Keratinocyte (primary cell): ENCODE data around the gene ZBP1. TPM values are rescaled to one million over a fixed set of nuclear protein-coding genes. Genes with fewer than 3 reads are reported as not detected.

Experiments
- DNase-seq: peaks from one replicate; pipeline ENCODE4 v3.0.0-alpha.2; 2011; ENCODE audit warnings: low read depth, missing footprints, low spot score
- FAIRE-seq: peaks from 2 replicates; lab custom pipeline; 2011; peaks lifted over from hg19 to GRCh38; lab: Jason Lieb, UNC
- H2AFZ ChIP-seq: 2 replicates; pipeline ENCODE4 v1.6.0; 2012; ENCODE audit warnings: low read length, control low read depth, inconsistent platforms; ENCODE audit not compliant: control insufficient read depth
- H3K27ac ChIP-seq: 2 replicates; pipeline ENCODE4 v1.5.1; 2011; ENCODE audit warnings: low read length; ENCODE audit not compliant: control insufficient read depth, insufficient read depth
- H3K27me3 ChIP-seq: 3 replicates; pipeline ENCODE4 v1.6.0; 2011; ENCODE audit warnings: low read length; ENCODE audit not compliant: control insufficient read depth, insufficient read depth; ENCODE audit errors: extremely low read depth
- H3K36me3 ChIP-seq, 2 experiments: 2 replicates in 1 of 2; 3 replicates in 1 of 2; pipeline ENCODE4 v1.5.1; 2011; ENCODE audit warnings: low read length in 2 of 2, mild to moderate bottlenecking in 1 of 2; ENCODE audit not compliant: control insufficient read depth in 2 of 2, insufficient read depth in 2 of 2; ENCODE audit errors: extremely low read depth in 1 of 2
- H3K4me1 ChIP-seq: 3 replicates; pipeline ENCODE4 v1.5.1; 2011; ENCODE audit warnings: low read length; ENCODE audit not compliant: control insufficient read depth, insufficient read depth; ENCODE audit errors: extremely low read depth
- H3K4me2 ChIP-seq: 3 replicates; pipeline ENCODE4 v1.6.0; 2011; ENCODE audit warnings: low read depth, low read length; ENCODE audit not compliant: control insufficient read depth, insufficient read depth; ENCODE audit errors: extremely low read depth
- H3K4me3 ChIP-seq, 3 experiments: fragments of 200-600 bp in 1 of 3; sonication (generic) in 1 of 3; 2 replicates in 2 of 3; 3 replicates in 1 of 3; pipeline ENCODE4 v1.5.1; 2011 to 2016; ENCODE audit warnings: low read length in 3 of 3, mild to moderate bottlenecking in 3 of 3, control low read depth in 2 of 3, inconsistent platforms in 1 of 3, low read depth in 1 of 3, mixed read lengths in 1 of 3, mixed run types in 1 of 3, moderate library complexity in 1 of 3; ENCODE audit not compliant: control insufficient read depth in 2 of 3, insufficient read depth in 2 of 3; ENCODE audit errors: extremely low read depth in 1 of 3
- H3K79me2 ChIP-seq: 2 replicates; pipeline ENCODE4 v1.6.0; 2012; ENCODE audit warnings: low read length; ENCODE audit not compliant: control insufficient read depth, insufficient read depth
- H3K9ac ChIP-seq: 3 replicates; pipeline ENCODE4 v1.6.0; 2011; ENCODE audit warnings: low read length; ENCODE audit not compliant: control insufficient read depth, insufficient read depth; ENCODE audit errors: extremely low read depth
- H3K9me1 ChIP-seq: 3 replicates; pipeline ENCODE4 v1.6.0; 2011; ENCODE audit warnings: low read length; ENCODE audit not compliant: control insufficient read depth, insufficient read depth; ENCODE audit errors: extremely low read depth
- H3K9me3 ChIP-seq: 2 replicates; pipeline ENCODE4 v1.5.1; 2012; ENCODE audit warnings: low read depth, low read length; ENCODE audit not compliant: control insufficient read depth
- H4K20me1 ChIP-seq: 3 replicates; pipeline ENCODE4 v1.6.0; 2011; ENCODE audit warnings: low read length; ENCODE audit not compliant: control insufficient read depth, insufficient read depth; ENCODE audit errors: extremely low read depth
- EZH2 ChIP-seq: IDR thresholded peaks from one replicate; pipeline ENCODE4 v1.6.1; 2012; ENCODE audit warnings: inconsistent platforms, mild to moderate bottlenecking, low read length, moderate library complexity
- dilution Hi-C: fragments of 300-500 bp; cut with MboI; formaldehyde crosslinking; loops from one replicate; pipeline ENCODE4 v1.7.0; 2020; ENCODE audit warnings: low sequenced_read_pairs; ENCODE audit not compliant: extremely low pct_ligation_motif_present
- polyA plus RNA-seq, 5 experiments: library from polyadenylated mRNA; depleted of rRNA in 3 of 5; stranded (reverse) in 3 of 5; stranded (forward) in 1 of 5; unstranded in 1 of 5; fragments of >200 nt; gene quantifications; 1 replicate in 1 of 5; 2 replicates in 3 of 5; 3 replicates in 1 of 5; pipeline versions ENCODE4 v1.2.1 to v1.2.3, GENCODE V29; 2011 to 2012; ENCODE audit warnings: missing spikeins in 2 of 5, low read depth in 1 of 5, low replicate concordance in 1 of 5
- TF ChIP-seq, protein P1 (sequence below), 3 experiments: IDR thresholded peaks in 1 of 3; conservative IDR thresholded peaks in 1 of 3; optimal IDR thresholded peaks in 1 of 3; 2 replicates in 2 of 3; 3 replicates in 1 of 3; pipeline versions ENCODE3 to v1.5.1; 2011; ENCODE audit warnings: low read length in 3 of 3, mild to moderate bottlenecking in 3 of 3, moderate library complexity in 2 of 3, control low read depth in 1 of 3, inconsistent platforms in 1 of 3; ENCODE audit not compliant: insufficient read depth in 2 of 3; ENCODE audit errors: extremely low read depth in 1 of 3

ZBP1 gene
- polyA plus RNA-seq, 1 donor (not counting 4 experiments of a cell fraction or from before 2014, with no cell fraction given), result 0.08 TPM

GRCh38 chr20:57576002-57576401, 44.2 kb downstream of the ZBP1 start:
- DNase-seq (no peak), FAIRE-seq (no peak)
- Histone ChIP-seq H3K9me3 (no peaks in the 10 kb centered on the region), H2AFZ (no peak overlapping the region), H3K9me1 (no peaks in the 10 kb centered on the region), H3K36me3 (no peaks in the 10 kb centered on the region), H3K4me1 (no peaks in the 10 kb centered on the region), H3K27me3 (peaks cover 63% of the 10 kb centered on the region), H3K4me3 (no peak overlapping the region), H3K9ac (no peak overlapping the region), H3K27ac (no peak overlapping the region), H4K20me1 (peaks cover 2% of the 10 kb centered on the region), H3K79me2 (no peaks in the 10 kb centered on the region), H3K4me2 (no peak overlapping the region)
- TF ChIP-seq, protein P1, sequence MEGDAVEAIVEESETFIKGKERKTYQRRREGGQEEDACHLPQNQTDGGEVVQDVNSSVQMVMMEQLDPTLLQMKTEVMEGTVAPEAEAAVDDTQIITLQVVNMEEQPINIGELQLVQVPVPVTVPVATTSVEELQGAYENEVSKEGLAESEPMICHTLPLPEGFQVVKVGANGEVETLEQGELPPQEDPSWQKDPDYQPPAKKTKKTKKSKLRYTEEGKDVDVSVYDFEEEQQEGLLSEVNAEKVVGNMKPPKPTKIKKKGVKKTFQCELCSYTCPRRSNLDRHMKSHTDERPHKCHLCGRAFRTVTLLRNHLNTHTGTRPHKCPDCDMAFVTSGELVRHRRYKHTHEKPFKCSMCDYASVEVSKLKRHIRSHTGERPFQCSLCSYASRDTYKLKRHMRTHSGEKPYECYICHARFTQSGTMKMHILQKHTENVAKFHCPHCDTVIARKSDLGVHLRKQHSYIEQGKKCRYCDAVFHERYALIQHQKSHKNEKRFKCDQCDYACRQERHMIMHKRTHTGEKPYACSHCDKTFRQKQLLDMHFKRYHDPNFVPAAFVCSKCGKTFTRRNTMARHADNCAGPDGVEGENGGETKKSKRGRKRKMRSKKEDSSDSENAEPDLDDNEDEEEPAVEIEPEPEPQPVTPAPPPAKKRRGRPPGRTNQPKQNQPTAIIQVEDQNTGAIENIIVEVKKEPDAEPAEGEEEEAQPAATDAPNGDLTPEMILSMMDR (optimal IDR thresholded peaks at IDR 0.05 in 1 of 3, IDR thresholded peaks at IDR 0.05 in 1 of 3, conservative IDR thresholded peaks at IDR 0.05 in 1 of 3; ENCODE audit: extremely low read depth in 1 of 3, insufficient read depth in 2 of 3, low read length in 3 of 3), result no peak
- TF ChIP-seq EZH2, result no peak
- dilution Hi-C loops, result no loop called here

DNA sequence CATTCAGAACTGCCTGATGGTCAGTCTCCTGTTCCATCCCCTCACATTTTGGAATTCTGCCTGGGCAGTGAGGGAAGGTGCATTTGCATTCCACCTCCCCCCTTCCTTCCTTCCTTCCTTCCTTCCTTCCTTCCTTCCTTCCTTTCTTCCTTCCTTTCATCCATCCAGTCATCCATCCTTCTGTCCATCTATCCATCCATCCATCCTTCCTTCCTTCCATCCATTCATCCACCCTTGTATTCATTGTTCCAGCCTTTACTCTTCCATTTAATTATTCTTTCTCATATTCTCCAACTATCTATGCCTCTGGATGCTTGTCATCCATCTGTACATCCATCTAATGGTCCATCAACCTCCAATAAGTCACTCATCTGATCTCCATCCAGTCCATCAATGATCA, 45.3 kb downstream of the ZBP1 start:
- Histone ChIP-seq H3K27me3 (peaks cover 53% of the 10 kb centered on the region), H3K4me1 (no peaks in the 10 kb centered on the region), H3K4me3 (no peak overlapping the region), H4K20me1 (peaks cover 2% of the 10 kb centered on the region), H3K36me3 (no peaks in the 10 kb centered on the region), H3K9me1 (no peaks in the 10 kb centered on the region), H3K4me2 (no peak overlapping the region), H3K79me2 (no peaks in the 10 kb centered on the region), H3K9me3 (no peaks in the 10 kb centered on the region), H3K27ac (no peak overlapping the region), H2AFZ (no peak overlapping the region), H3K9ac (no peak overlapping the region)
- DNase-seq (no peak), FAIRE-seq (no peak)
- no peak for TF ChIP-seq EZH2
- TF ChIP-seq, protein P1 (optimal IDR thresholded peaks at IDR 0.05 in 1 of 3, IDR thresholded peaks at IDR 0.05 in 1 of 3, conservative IDR thresholded peaks at IDR 0.05 in 1 of 3; ENCODE audit: extremely low read depth in 1 of 3, insufficient read depth in 2 of 3, low read length in 3 of 3), result no peak
- dilution Hi-C loops, result no loop called here
